SU-DHL-6 (cell line): ENCODE data around the gene C16orf87.

Experiments
- H2AFZ ChIP-seq: fragments of 200-600 bp; sonication (generic); 2 replicates; pipeline ENCODE4 v1.6.1; 2014; ENCODE audit warnings: low read depth, mild to moderate bottlenecking, moderate library complexity, mixed read lengths, antibody characterized with exemption, low read length; ENCODE audit not compliant: severe bottlenecking
- H3F3A ChIP-seq: fragments of 200-600 bp; shearing (Covaris generic); 2 replicates; pipeline ENCODE4 v1.6.0; 2016; ENCODE audit warnings: antibody characterized with exemption, mild to moderate bottlenecking; ENCODE audit not compliant: insufficient read depth
- H3K27ac ChIP-seq: fragments of 200-600 bp; sonication (generic); 2 replicates; pipeline ENCODE4 v1.5.1; 2016; ENCODE audit warnings: low read depth, mild to moderate bottlenecking, low read length, moderate library complexity, mixed read lengths
- H3K27me3 ChIP-seq: fragments of 200-600 bp; sonication (generic), shearing (Covaris generic); 2 replicates; pipeline ENCODE4 v1.6.0; 2014; ENCODE audit warnings: mild to moderate bottlenecking, low read length
- H3K36me3 ChIP-seq: fragments of 200-600 bp; sonication (generic); 2 replicates; pipeline ENCODE4 v1.6.1; 2014; ENCODE audit warnings: mild to moderate bottlenecking, low read length, mixed read lengths
- H3K4me2 ChIP-seq: fragments of 300-600, 200-600 bp; shearing (Covaris generic), sonication (generic); 2 replicates; pipeline ENCODE4 v1.6.0; 2014; ENCODE audit warnings: low read length, low read depth, mild to moderate bottlenecking; ENCODE audit not compliant: poor library complexity, severe bottlenecking
- H3K4me3 ChIP-seq: fragments of 200-600 bp; sonication (generic); 2 replicates; pipeline ENCODE4 v1.5.1; 2014; ENCODE audit warnings: antibody characterized with exemption, low read length, mild to moderate bottlenecking, mixed read lengths; ENCODE audit not compliant: insufficient read depth, poor library complexity, severe bottlenecking
- H3K79me2 ChIP-seq: fragments of 200-600 bp; sonication (generic); 2 replicates; pipeline ENCODE4 v1.6.1; 2014; ENCODE audit warnings: mild to moderate bottlenecking, low read length, moderate library complexity; ENCODE audit not compliant: insufficient read depth
- H3K9ac ChIP-seq: fragments of 200-600 bp; sonication (generic); 2 replicates; pipeline ENCODE4 v1.7.0; 2014; ENCODE audit warnings: mild to moderate bottlenecking, low read length
- H3K9me2 ChIP-seq: fragments of 200-600 bp; sonication (generic); replicated peaks from 2 replicates; pipeline ENCODE4 v1.6.1; 2014; ENCODE audit warnings: low read length; ENCODE audit not compliant: insufficient read depth
- H3K9me3 ChIP-seq: fragments of 200-600 bp; sonication (generic); 2 replicates; pipeline ENCODE4 v1.6.1; 2014; ENCODE audit warnings: low read length, mixed read lengths; ENCODE audit not compliant: insufficient read depth
- H4K20me1 ChIP-seq: fragments of 200-600 bp; sonication (generic); 2 replicates; pipeline ENCODE4 v1.6.1; 2014; ENCODE audit warnings: low read depth, mild to moderate bottlenecking, antibody characterized with exemption, low read length, moderate library complexity, mixed read lengths
- CTCF ChIP-seq: fragments of 200-600 bp; sonication (generic); IDR thresholded peaks from one replicate; pipeline ENCODE4 v1.5.1; 2017; ENCODE audit warnings: antibody characterized with exemption, mild to moderate bottlenecking, low read length, moderate library complexity; ENCODE audit not compliant: insufficient read depth, poor library complexity, severe bottlenecking
- EZH2phosphoT487 ChIP-seq: fragments of 200-600 bp; sonication (generic), shearing (Covaris generic); conservative IDR thresholded peaks from 2 replicates; pipeline ENCODE4 v1.6.1; 2018; ENCODE audit warnings: mild to moderate bottlenecking, antibody characterized with exemption, low read length, moderate library complexity, mixed read lengths

C16orf87 gene

GRCh38 chr16:46790599-46791270, 40.2 kb downstream of the C16orf87 start:
- TF ChIP-seq CTCF: no peak
- TF ChIP-seq EZH2phosphoT487: no peak
- Histone ChIP-seq H3F3A (peaks cover 22% of the 10 kb centered on the region), H3K27ac (0 out of 2 replicates have a peak overlapping the region, but pooled peaks have one; percentile 34), H3K9me2 (no peaks in the 10 kb centered on the region), H3K4me2 (peak overlapping the region; percentile 82), H3K79me2 (no peaks in the 10 kb centered on the region), H3K27me3 (no peaks in the 10 kb centered on the region), H4K20me1 (no peaks in the 10 kb centered on the region), H3K9me3 (peaks cover 4% of the 10 kb centered on the region; the same call in 1 of the 2 replicates), H3K36me3 (0 out of 2 replicates have a peak, but pooled peaks cover 4% of the 10 kb centered on the region), H2AFZ (peak overlapping the region; percentile 84), H3K4me3 (peak overlapping the region; percentile 58), H3K9ac (peak overlapping the region; percentile 63)

GRCh38 chr16:46789499-46790414, 41.2 kb downstream of the C16orf87 start:
- peak overlapping the region; percentile 63 for H3K9ac ChIP-seq
- H3K4me3 ChIP-seq: peak overlapping the region; percentile 58
- TF ChIP-seq EZH2phosphoT487: no peak
- TF ChIP-seq CTCF: no peak
- no peaks in the 10 kb centered on the region for H4K20me1 ChIP-seq
- no peaks in the 10 kb centered on the region for H3K79me2 ChIP-seq
- no peaks in the 10 kb centered on the region for H3K27me3 ChIP-seq
- no peaks in the 10 kb centered on the region for H3K36me3 ChIP-seq
- H3K27ac ChIP-seq: peak overlapping the region; percentile 86
- no peaks in the 10 kb centered on the region for H3K9me2 ChIP-seq
- H3K9me3 ChIP-seq: peaks cover 2% of the 10 kb centered on the region; the same call in 1 of the 2 replicates
- peak overlapping the region; percentile 82 for H3K4me2 ChIP-seq
- H2AFZ ChIP-seq: peak overlapping the region; percentile 84
- H3F3A ChIP-seq: peaks cover 22% of the 10 kb centered on the region

- Histone ChIP-seq H3K9ac (peak overlapping the region; percentile 34; the same call in 1 of the 2 replicates), H2AFZ (peak overlapping the region; percentile 42), H3K27ac (peak overlapping the region; percentile 86), H3F3A (peaks cover 22% of the 10 kb centered on the region), H3K36me3 (no peaks in the 10 kb centered on the region), H3K9me3 (no peaks in the 10 kb centered on the region), H4K20me1 (no peaks in the 10 kb centered on the region), H3K79me2 (no peaks in the 10 kb centered on the region), H3K27me3 (no peaks in the 10 kb centered on the region), H3K9me2 (no peaks in the 10 kb centered on the region), H3K4me3 (peak overlapping the region; percentile 42), H3K4me2 (peak overlapping the region; percentile 77)
- TF ChIP-seq CTCF (no peak), EZH2phosphoT487 (no peak)
Measured at GRCh38 chr16:46788891-46789474, 42.0 kb downstream of the C16orf87 start.
